Endothelial cell of hepatic sinusoid (primary cell): Measurements from ENCODE around the gene MTHFSD.

Source experiments
- in situ Hi-C: cut with HindIII; loops from 2 replicates; pipeline ENCODE4 v1.10.0; 2017; ENCODE audit warnings: low sequenced_read_pairs

MTHFSD gene

GRCh38 chr16:86572041-86572521, 17.0 kb upstream of the MTHFSD start:
- in situ Hi-C loops = loop anchor here (5.0 to 25.0 kb wide), 5 partner anchors 185 to 690 kb away; no protein-coding TSS in a partner anchor

GRCh38 chr16:86571530-86571915, 16.5 kb upstream of the MTHFSD start:
- in situ Hi-C loops = loop anchor here (5.0 to 25.0 kb wide), 5 partner anchors 186 to 691 kb away; no protein-coding TSS in a partner anchor

GRCh38 chr16:86570558-86571529, 15.8 kb upstream of the MTHFSD start:
- in situ Hi-C loops = loop anchor here (5.0 to 25.0 kb wide), 5 partner anchors 186 to 691 kb away; no protein-coding TSS in a partner anchor

DNA sequence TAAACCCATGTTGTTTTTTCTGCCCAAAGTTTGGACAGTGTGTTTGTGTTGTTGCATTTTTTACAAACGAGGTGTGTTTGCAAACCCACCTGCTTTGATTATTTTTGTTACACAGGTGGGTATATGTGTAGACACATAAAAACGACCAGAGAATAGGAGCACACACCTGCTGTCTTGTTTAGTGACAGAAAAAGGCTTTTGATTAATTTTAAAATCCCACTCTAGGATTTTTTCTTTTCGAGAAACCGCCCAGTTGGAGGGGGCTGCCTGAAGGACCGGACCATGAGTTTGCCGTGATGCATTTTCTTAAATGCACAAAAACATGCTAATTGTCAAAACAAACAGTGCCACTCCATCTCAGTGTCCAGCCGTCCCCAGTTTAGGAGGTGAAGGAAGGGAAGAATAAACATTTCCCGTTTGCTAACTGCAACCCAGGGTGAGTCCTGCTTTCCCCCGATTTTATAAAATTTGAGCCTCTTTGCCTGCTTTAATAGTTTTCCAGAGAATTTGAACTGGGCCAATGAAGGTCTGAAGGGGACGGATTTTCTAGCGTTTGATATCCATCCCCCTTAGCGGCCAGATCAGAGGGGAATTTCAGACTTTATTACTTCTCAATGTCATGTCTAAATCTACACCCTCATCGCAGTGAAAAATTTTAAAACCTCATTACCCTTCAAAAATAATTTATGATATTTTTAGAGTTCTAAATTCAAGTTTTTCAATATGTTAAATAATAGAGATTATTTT, 14.8 kb upstream of the MTHFSD start:
- in situ Hi-C loops = loop anchor here (5.0 to 25.0 kb wide), 5 partner anchors 187 to 692 kb away; no protein-coding TSS in a partner anchor

DNA sequence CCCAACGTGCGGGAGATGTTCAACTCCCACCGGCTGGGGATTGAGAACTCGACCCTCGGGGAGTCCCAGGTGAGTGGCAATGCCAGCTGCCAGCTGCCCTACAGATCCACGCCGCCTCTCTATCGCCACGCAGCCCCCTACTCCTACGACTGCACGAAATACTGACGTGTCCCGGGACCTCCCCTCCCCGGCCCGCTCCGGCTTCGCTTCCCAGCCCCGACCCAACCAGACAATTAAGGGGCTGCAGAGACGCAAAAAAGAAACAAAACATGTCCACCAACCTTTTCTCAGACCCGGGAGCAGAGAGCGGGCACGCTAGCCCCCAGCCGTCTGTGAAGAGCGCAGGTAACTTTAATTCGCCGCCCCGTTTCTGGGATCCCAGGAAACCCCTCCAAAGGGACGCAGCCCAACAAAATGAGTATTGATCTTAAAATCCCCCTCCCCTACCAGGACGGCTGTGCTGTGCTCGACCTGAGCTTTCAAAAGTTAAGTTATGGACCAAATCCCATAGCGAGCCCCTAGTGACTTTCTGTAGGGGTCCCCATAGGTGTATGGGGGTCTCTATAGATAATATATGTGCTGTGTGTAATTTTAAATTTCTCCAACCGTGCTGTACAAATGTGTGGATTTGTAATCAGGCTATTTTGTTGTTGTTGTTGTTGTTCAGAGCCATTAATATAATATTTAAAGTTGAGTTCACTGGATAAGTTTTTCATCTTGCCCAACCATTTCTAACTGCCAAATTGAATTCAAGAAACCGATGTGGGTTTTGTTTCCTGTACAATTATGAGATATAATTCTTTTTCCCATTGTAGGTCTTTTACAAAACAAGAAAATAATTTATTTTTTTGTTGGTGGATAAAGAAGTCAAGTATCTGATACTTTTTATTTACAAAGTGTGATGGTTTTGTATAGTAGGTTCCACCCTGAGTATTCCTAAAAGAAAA, 13.9 kb upstream of the MTHFSD start:
- in situ Hi-C loops = loop anchor here (25.0 kb wide), 1 partner anchor 693 kb away; no protein-coding TSS in a partner anchor

DNA sequence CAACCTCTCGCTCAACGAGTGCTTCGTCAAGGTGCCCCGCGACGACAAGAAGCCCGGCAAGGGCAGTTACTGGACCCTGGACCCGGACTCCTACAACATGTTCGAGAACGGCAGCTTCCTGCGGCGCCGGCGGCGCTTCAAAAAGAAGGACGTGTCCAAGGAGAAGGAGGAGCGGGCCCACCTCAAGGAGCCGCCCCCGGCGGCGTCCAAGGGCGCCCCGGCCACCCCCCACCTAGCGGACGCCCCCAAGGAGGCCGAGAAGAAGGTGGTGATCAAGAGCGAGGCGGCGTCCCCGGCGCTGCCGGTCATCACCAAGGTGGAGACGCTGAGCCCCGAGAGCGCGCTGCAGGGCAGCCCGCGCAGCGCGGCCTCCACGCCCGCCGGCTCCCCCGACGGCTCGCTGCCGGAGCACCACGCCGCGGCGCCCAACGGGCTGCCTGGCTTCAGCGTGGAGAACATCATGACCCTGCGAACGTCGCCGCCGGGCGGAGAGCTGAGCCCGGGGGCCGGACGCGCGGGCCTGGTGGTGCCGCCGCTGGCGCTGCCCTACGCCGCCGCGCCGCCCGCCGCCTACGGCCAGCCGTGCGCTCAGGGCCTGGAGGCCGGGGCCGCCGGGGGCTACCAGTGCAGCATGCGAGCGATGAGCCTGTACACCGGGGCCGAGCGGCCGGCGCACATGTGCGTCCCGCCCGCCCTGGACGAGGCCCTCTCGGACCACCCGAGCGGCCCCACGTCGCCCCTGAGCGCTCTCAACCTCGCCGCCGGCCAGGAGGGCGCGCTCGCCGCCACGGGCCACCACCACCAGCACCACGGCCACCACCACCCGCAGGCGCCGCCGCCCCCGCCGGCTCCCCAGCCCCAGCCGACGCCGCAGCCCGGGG, 12.9 kb upstream of the MTHFSD start:
- in situ Hi-C loops = loop anchor here (25.0 kb wide), 1 partner anchor 694 kb away; no protein-coding TSS in a partner anchor

- in situ Hi-C loops = loop anchor here (25.0 kb wide), 1 partner anchor 695 kb away; no protein-coding TSS in a partner anchor
Measured at GRCh38 chr16:86566966-86567700, 12.1 kb upstream of the MTHFSD start.

GRCh38 chr16:86566601-86566965, 11.5 kb upstream of the MTHFSD start, which contains the start of gene FOXC2:
FOXC2 (plus strand) TSS chr16:86566829; CDS start chr16:86567336, 507 bp downstream.
- in situ Hi-C loops = loop anchor here (25.0 kb wide), 1 partner anchor 696 kb away; no protein-coding TSS in a partner anchor

DNA sequence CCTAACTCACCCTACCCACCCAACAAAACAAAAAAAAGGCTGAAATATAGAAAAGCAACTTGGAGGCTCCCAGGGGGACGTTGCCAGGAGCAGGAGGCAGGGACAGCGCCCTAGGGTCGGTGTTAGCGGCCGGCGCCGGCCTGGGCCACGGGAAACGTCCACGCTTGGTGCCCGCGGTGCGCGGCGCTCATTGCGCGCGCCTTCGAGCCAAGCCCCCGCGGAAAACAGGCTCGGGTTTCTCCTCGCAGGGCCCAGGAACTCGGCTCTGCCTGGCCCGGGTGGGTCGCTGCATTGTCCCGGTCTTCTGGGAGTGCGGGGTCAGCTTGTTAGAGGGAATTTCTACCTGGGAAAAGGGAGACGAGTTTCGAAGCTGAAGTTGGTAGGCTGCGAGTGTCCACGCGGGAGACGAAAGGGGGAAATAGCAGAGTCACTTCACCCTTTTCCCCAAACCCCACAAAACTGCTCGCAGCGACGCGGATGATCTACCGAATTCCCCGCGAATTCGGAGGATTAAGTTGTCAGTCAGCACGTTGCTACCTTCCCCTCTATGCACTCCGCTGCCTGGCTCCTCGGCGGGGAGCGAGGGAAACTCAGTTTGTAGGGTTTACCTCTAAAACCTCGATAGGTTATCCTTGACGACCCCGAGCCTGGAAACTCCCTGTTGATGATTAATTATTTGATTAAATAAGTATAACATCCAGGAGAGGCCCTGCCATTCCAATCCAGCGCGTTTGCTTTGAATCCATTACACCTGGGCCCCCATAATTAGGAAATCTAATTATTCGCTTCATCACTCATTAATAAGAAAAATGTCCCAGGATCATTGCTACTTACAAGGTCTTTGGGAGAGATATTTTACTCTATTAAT, 10.8 kb upstream of the MTHFSD start:
- in situ Hi-C loops = loop anchor here (25.0 kb wide), 1 partner anchor 696 kb away; no protein-coding TSS in a partner anchor

- in situ Hi-C loops = loop anchor here (25.0 kb wide), 1 partner anchor 697 kb away; no protein-coding TSS in a partner anchor
Measured at GRCh38 chr16:86565181-86565631, 10.2 kb upstream of the MTHFSD start.

GRCh38 chr16:86563469-86564345, 8.7 kb upstream of the MTHFSD start:
- in situ Hi-C loops = loop anchor here (25.0 kb wide), 1 partner anchor 699 kb away; no protein-coding TSS in a partner anchor

DNA sequence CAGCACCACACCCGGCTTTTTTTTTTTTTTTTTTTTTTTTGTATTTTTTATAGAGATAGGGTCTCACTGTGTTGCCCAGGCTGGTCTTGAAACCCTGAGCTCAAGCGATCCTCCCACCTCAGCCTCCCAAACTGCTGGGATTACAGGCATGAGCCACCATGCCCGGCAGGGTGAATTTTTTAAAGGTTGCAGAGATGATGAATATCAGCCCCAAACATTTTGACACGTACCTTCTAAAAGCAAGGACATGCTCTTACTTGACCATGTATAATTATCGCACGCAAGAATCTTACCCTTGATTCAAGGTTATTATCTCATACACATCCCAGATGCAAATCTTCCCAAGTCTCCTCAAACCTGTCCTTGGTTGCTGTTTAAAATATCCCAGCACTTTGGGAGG, 7.3 kb upstream of the MTHFSD start:
- in situ Hi-C loops = loop anchor here (25.0 kb wide), 1 partner anchor 700 kb away; no protein-coding TSS in a partner anchor

DNA sequence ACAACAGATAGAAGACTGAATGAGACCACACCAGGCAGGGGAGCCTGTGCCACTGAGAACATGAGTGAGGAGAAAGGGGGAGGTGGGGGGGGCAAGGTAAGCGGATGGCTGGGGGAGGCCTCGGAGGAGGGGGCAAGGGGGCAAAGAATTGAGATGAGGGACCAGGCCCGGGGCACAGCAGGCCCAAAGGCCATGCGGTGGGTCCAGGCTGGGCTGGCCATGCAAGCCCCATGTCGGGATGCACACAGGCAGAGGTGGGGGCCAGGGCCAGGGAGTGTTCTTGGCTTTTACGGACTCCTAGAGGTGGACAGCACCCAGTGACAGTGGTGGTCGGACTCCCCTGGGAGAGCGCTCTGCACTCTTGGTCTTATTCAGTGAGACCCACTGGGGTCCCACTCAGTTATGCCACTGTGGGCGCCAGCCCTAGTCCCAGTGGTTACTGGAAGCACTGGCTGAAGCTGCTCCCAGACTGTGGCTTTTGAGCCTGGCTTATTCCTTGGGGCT, 4.8 kb upstream of the MTHFSD start:
- in situ Hi-C loops = loop anchor here (25.0 kb wide), 1 partner anchor 702 kb away; no protein-coding TSS in a partner anchor

DNA sequence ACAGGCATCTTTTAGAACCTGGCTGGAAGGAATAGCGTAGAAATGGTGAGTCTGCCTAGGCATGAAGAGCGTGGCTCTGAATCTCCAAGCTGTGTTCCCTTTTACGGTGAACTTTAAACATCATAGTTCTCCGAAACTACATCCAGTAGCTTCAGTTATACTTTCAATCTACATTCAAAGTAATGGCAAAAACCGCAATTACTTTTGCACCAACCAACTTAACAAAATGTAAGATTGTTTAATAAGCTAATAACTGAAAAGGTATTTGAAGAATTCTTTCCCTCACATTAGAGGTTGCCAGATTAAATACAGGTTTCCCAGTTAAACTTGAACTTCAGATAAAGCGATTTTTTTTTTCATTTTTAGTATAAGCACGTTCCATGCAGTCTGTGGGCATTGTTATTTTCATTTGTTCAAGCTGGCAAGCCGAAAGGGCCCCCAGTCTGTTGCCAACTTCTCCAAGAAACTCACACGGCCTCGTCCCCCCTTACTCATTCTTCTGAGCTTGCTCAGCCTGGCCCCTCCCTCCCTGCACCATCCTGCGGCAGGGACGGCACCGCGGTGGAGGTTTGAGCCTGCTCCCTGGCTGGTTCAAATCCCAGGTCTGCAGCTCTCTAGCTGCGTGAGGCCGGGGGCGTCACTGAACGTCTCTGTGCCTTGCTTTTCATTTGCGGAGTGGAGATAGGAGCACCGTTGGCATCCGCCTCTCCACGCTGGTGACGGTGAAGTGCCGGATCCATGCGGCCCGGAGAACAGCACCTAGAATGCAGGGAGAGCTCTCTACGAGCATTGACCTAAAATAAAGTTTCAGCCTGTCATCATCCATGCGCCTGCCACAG, 3.5 kb upstream of the MTHFSD start:
- in situ Hi-C loops = loop anchor here (25.0 kb wide), 1 partner anchor 704 kb away; no protein-coding TSS in a partner anchor

DNA sequence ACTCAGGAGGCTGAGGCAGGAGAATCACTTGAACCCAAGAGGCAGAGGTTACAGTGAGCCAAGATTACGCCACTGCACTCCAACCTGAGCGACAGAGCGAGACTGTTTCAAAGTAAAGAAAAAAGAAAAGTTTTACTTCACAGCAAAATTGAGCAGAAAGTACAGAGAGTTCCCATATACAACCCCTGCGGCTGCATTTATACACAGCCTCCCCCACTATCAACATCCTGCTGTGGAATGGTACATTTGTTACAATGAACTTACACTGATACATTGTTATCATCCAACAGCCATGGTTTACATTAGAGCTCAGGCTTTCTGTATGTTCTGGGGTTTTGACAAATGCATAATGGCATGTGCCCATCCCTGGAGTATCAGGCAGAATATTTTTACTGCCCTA, 2.6 kb upstream of the MTHFSD start:
- in situ Hi-C loops = loop anchor here (25.0 kb wide), 1 partner anchor 705 kb away; no protein-coding TSS in a partner anchor
